GM11168 (cell line): ENCODE measurements around the gene CD33.

Source experiments
- in situ Hi-C: fragments of 300-500 bp; cut with MboI; formaldehyde crosslinking; loops from one replicate; pipeline ENCODE4 v1.12.0; 2022; ENCODE audit warnings: low sequenced_read_pairs; ENCODE audit not compliant: unreplicated experiment

The CD33 gene

GRCh38 chr19:51256155-51256625, 31.3 kb downstream of the CD33 start:
- in situ Hi-C loops = no loop called here

DNA sequence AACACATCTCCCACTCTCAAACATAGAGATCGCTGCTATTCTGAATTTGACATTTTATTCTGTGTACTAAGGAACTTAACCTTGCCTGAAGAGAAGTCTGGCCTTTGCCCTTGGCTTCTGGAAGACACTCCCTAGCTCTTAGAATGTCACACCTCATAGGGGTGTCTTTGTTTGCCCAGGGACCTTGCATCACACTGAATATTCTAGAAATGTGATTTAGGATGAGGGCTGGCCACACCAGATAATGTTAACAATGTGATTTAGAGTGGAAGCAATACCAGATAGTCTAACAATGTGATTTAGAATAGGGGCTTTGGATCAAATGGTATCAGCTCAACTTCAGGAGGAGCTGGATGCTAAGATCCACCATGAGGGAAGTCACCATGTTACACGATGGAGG, 32.6 kb downstream of the CD33 start:
- in situ Hi-C loops = no loop called here

- in situ Hi-C loops = no loop called here
Measured at GRCh38 chr19:51258165-51259160, 33.6 kb downstream of the CD33 start.

DNA sequence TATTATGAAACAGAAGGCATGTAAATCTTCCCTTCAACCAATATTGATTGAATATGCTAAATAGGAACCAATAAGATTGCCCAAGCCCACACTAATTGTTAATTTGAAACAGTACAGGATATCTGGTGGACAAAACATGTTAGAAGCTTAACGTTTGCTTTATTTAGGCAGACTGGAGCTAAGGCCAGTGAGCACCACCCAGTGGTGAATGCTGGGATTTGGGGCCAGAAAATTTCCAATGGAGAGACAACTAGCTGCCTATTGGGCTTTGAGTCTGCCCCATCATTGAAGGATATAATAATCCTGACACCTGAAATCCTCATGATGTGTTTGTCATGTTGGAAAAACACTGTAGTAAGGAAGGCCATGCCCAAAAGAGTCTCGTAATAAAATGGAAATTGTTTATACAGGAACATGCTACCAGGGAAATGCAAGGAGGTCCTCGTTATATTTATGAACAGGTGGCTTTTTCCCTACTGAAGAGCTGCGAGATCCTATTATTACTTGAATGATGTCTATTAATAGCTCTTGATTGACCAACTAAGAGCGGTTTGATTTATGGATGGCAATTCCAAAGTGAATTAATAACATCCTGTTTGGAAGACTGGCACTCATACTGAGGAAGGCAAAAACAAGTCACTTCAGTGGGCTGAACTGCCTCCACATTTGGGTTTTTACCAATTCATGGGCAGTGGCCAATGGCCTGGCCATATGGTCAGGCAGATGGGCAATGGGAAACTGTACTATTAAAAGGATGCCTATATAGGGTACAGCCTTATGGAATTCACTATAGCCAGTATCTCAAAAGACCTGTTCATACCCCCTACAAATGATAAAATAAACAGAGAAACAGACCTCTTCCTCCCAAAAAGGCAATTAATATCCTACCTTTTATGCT, 34.7 kb downstream of the CD33 start:
- in situ Hi-C loops = no loop called here

- in situ Hi-C loops = no loop called here
Measured at GRCh38 chr19:51263808-51264207, 38.9 kb downstream of the CD33 start.

DNA sequence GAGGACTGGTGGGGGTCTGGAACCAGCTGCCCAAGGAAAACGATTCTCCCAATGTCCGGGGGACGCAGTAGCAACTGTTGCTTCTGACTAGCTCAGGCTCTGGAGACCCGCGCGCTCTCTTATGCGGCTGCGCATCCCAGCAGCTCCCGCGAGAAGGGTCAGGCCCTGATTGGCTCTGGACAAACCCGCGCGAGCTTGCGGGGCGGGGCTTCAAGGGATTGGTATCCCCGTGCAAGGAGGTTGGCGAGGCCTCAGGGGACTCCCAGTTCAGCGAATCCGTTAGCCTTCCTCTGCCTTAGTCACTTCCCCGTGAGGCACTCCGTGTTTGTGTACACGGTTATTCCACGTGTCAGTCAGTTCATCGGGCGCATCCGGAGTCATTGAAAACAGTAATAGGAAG, 46.2 kb downstream of the CD33 start:
- in situ Hi-C loops = no loop called here

DNA sequence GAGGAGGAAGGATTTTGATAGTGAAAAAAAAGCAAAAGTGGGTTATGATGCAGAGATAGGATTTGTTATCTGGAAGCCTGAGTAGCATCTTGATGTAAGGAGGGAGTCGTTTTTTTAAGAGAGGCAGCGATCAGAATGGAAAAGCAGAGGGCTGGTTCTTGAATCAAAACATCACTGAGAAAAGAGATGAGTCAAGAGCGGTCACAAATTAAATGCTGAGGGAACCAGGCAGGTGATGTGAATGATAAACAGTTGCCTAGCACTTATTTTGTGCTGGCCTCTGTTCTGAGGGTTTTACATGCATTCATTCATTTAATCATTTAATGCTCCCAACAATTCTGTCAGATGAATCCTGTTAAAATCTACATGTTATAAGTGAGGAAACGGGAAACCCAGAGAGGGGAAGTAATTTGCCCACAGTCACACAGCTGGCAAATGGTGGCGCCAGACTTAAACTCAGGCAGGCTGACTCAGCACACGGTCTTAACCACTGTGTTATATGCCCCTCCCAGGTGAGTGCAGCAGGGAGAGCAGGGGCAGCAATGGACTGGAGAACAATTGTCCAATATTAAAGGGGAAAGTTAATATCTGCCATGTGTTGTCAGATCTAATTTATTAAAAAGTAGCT, 47.4 kb downstream of the CD33 start:
- in situ Hi-C loops = no loop called here

DNA sequence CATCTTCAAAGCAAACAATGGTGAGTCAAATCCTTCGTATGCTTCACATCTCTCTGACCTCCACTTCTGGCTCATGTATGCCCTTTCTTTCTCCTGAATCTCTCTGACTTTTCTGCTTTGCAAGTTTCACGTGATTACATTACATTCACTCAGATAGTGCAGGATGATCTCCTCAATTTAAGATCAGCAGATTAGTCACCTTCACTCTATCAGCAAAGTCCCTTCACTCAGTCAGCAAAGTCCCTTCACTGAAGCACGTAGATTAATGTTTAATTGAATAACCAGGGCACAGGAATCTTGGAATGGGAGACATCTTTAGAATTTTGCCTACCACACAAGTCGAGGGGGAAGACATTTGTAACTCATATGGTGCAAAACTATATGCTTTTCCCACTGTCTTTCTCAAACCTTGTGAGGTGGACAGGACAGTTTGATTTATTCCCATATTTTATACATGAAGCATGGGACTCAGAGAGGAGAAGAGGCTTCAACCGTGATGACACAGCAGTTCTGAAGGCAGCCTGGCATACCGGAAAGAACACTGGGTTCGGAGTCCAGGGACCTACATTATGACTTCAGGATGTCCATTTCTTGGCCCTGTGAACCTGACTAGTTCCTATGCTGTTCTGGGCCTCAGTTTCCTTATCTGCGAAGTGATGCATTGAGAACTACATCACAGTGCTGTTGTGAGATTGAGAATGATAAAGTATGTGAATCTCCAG, 49.3 kb downstream of the CD33 start:
- in situ Hi-C loops = no loop called here

- in situ Hi-C loops = no loop called here
Measured at GRCh38 chr19:51277112-51277511, 52.2 kb downstream of the CD33 start.

- in situ Hi-C loops = no loop called here
Measured at GRCh38 chr19:51282335-51282734, 57.5 kb downstream of the CD33 start.

DNA sequence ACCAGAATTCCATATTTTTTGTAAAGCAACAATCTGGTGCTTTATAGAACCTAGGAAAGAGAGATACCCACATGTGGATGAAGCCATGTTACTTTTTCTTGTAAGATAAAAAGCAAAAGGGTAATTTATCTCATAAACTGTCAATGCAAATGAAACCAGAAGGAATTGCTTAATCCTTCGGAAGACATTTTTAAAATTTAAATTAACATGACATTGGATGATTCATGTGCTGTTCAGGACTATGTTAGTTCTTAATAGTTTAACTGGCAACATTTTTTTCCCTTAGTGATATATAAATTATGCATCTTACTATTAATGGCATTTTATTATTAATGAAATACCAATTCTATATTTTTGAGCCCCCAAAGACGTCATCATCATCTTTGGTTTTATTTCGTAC, 60.8 kb downstream of the CD33 start:
- in situ Hi-C loops = no loop called here
